ENCODE data around the gene DHRS11.

The DHRS11 gene

DNA sequence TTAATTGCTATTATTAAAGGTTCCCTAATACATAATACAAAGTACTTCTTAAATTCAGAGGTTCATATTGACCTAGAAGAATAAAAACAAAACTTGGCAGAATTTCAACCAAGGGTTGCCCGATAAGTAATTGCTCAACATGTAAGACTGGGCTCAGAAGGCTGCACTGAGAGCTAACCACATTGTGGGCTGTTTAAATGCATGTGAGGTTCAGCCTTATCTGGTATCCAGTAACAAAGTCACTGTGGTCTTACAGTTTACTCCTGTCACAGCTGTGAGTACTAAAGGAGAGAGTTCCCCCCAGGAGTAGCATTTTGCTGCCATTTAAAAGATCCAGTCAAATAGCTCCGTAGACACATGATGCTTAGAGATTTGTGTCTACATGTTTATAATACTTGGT is 1.6 kb upstream of the DHRS11 start:
- Mint-ChIP-seq H3K4me3 (peak overlapping the region; percentile 58 to 89 (median 88)), H3K27ac (peak overlapping the region in 1 of 3 experiments; percentile 34), H3K27me3 (ENCODE audit: low read depth) (no peaks in the 10 kb centered on the region), H3K9me3 (no peaks in the 10 kb centered on the region), H3K4me1 (peaks cover 25% of the 10 kb centered on the region), H3K36me3 (ENCODE audit: low read depth) (peaks cover 33% of the 10 kb centered on the region)
- TF ChIP-seq, protein P1, sequence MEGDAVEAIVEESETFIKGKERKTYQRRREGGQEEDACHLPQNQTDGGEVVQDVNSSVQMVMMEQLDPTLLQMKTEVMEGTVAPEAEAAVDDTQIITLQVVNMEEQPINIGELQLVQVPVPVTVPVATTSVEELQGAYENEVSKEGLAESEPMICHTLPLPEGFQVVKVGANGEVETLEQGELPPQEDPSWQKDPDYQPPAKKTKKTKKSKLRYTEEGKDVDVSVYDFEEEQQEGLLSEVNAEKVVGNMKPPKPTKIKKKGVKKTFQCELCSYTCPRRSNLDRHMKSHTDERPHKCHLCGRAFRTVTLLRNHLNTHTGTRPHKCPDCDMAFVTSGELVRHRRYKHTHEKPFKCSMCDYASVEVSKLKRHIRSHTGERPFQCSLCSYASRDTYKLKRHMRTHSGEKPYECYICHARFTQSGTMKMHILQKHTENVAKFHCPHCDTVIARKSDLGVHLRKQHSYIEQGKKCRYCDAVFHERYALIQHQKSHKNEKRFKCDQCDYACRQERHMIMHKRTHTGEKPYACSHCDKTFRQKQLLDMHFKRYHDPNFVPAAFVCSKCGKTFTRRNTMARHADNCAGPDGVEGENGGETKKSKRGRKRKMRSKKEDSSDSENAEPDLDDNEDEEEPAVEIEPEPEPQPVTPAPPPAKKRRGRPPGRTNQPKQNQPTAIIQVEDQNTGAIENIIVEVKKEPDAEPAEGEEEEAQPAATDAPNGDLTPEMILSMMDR (IDR thresholded peaks at IDR 0.05; ENCODE audit: unreplicated experiment in 3 of 3): no peak

DNA sequence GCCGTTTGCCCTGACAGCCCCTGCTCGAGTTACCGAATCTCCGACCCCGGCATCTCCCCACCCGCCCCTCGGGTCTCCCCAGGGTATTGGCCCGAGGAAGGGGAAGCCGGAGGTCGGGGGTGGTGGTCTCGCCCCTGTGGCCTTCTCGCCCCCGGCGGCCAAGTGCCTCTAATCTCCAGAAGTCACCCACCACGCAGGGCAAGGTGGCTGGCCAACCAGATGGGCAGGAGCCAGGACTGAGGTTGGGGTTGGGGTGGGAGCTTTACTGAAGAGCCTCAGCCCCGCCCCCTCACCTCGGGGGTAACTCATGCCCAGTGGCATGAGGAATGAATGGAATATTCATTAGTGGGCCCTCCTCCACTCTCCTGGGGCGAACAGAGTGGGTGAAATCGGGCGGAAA is 637 bp downstream of the DHRS11 start:
- TF ChIP-seq, protein P1 (IDR thresholded peaks at IDR 0.05; ENCODE audit: unreplicated experiment in 3 of 3): no peak
- Mint-ChIP-seq H3K9me3 (no peaks in the 10 kb centered on the region), H3K4me1 (peaks cover 25% of the 10 kb centered on the region), H3K36me3 (ENCODE audit: low read depth) (peaks cover 26% of the 10 kb centered on the region), H3K27me3 (ENCODE audit: low read depth) (no peaks in the 10 kb centered on the region), H3K4me3 (peak overlapping the region; percentile 78 to 82 (median 80)), H3K27ac (peak overlapping the region in 1 of 3 experiments; percentile 84)

DNA sequence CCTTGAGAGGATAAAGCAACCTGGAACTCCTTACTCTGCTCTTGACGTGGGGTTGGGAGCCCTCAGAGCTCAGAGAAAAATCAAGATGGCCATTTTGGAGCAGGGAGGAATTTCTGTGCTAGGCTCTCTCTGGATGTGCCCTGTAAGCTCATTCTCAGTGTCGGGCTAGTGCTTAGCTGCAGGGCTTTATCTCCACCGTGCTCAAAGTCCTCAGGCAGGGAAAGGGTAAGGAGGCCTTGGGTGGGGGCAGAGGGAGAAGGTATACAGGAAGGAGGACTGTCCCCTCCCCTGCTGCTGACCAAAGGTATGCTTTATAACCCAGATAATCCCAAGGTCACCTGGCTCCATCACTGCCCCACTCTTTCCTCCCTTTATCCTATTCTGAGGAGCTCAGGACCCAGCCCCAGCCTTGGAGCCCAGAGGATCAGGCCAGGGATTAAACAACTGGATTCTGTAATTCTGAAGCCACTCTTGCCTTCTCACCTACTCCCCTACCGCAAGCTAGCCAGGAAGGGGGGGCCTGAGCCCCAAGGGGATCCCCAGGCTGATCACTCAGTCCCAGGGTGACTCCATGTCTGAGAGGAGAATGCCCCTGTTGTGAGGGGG is 1.1 kb downstream of the DHRS11 start:
- Mint-ChIP-seq H3K27ac (peak overlapping the region in 1 of 3 experiments; percentile 84), H3K4me1 (peaks cover 25% of the 10 kb centered on the region), H3K27me3 (ENCODE audit: low read depth) (no peaks in the 10 kb centered on the region), H3K36me3 (ENCODE audit: low read depth) (peaks cover 21% of the 10 kb centered on the region), H3K4me3 (peak overlapping the region; percentile 78 to 82 (median 80)), H3K9me3 (no peaks in the 10 kb centered on the region)
- TF ChIP-seq, protein P1 (IDR thresholded peaks at IDR 0.05; ENCODE audit: unreplicated experiment in 3 of 3): no peak

DNA sequence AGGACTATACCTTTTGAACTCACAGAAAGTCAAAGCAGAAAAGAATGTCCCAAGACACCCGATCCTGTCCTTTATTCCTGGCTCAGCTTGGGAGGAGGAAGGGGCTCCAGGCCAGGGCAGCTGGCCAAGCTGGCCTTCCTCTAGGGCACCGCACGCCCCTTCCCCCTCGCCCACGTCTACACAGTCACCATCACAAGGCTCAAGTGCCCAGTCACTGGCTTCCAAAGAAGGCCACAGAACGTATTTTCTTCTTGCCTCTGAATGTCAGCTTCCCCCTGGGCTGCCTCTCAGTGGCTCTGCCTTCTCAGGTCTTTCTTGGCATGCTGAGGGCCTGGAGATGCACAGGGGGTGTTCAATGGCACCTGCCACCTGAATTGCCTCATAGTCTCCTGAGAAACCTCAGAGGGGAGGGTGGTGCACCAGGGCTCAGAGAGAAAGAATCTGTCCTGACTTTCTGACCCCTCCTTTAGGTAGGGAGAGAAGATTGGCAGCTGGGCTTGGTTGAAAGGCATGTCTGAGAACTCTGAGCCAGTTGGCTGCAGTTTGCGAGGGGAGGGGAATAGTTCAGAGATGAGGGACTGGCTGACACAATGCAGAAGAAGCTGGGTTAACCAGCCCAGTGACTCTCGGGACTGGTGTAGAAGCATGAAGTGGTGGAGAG is 2.1 kb downstream of the DHRS11 start:
- H3K36me3 Mint-ChIP-seq (ENCODE audit: low read depth): peaks cover 16% of the 10 kb centered on the region
- H3K4me1 Mint-ChIP-seq: peaks cover 25% of the 10 kb centered on the region
- no peaks in the 10 kb centered on the region for H3K27me3 Mint-ChIP-seq (ENCODE audit: low read depth)
- H3K27ac Mint-ChIP-seq: no peak overlapping the region
- TF ChIP-seq, protein P1 (IDR thresholded peaks at IDR 0.05; ENCODE audit: unreplicated experiment in 3 of 3): no peak
- H3K9me3 Mint-ChIP-seq: no peaks in the 10 kb centered on the region
- H3K4me3 Mint-ChIP-seq: peak overlapping the region; percentile 63 to 80 (median 78)

DNA sequence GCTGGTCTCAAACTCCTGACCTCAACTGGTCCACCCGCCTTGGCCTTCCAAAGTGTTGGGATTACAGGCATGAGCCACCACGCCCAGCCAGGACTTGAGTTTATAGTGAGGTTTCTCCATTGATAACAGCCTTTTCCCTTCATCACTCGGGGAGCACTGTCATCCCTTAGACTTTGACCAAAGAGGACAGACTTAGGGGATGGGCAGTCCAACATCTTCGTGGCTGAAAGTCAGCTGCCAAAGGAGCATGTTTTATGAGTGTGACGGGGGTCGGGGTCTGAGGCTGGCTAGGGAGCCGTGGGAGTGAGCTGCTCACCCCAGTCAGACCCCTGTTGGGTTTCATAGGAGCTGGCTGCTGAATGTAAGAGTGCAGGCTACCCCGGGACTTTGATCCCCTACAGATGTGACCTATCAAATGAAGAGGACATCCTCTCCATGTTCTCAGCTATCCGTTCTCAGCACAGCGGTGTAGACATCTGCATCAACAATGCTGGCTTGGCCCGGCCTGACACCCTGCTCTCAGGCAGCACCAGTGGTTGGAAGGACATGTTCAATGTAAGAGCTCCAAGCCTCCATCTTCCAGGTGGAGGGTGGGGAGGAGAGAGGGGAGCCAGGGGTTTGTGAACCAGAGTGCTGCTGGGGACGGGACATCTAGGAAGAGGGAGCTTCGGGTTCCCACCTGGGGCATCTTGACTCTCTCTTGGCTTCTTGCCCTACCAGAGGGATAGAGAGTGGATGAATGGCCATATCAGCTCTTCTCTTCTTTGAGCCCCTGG is 3.1 kb downstream of the DHRS11 start:
- no peaks in the 10 kb centered on the region for H3K9me3 Mint-ChIP-seq
- no peak overlapping the region for H3K27ac Mint-ChIP-seq
- TF ChIP-seq, protein P1 (IDR thresholded peaks at IDR 0.05; ENCODE audit: unreplicated experiment in 3 of 3): no peak
- peaks cover 9% of the 10 kb centered on the region for H3K36me3 Mint-ChIP-seq (ENCODE audit: low read depth)
- peaks cover 25% of the 10 kb centered on the region for H3K4me1 Mint-ChIP-seq
- no peaks in the 10 kb centered on the region for H3K27me3 Mint-ChIP-seq (ENCODE audit: low read depth)
- peak overlapping the region in 1 of 3 experiments; percentile 30 for H3K4me3 Mint-ChIP-seq
